ENCODE data around the gene P2RY8. TPM values are rescaled to one million over a fixed set of nuclear protein-coding genes. Genes with fewer than 3 reads are reported as not detected.

The P2RY8 gene
- total RNA-seq, 1 experiment from 2014 or later: not detected

DNA sequence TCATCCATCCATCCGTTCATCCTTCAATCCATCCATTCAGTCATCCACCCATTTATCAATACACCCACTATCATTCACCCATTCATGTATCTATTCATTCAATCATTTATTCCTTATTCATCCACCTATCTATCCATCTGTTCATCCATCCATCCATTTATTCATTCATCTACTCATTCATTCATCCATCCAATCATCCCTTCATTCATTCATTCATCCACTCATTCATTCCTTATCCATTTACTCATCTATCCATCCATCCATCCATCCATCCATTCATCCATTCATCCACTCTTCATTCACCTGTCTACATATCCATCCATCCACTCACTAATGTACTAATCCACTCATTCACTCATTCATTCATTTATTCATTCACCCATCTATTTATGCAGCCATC, 9.5 kb downstream of the P2RY8 start:
- ChIA-PET CTCF (no interaction called here), POLR2A (no interaction called here)
- Histone ChIP-seq H3K4me3 (ENCODE audit: low read depth, low read length) (no peak overlapping the region), H3K9me3 (no peaks in the 10 kb centered on the region), H3K4me1 (no peaks in the 10 kb centered on the region), H3K27me3 (replicated peaks; ENCODE audit: control insufficient read depth, insufficient read depth, low read length) (no peaks in the 10 kb centered on the region), H3K36me3 (ENCODE audit: control insufficient read depth, insufficient read depth, low read length) (no peaks in the 10 kb centered on the region)
- intact Hi-C loops (cut with micrococcal nuclease; ENCODE audit: unreplicated experiment): no loop called here
- no TSS peak for BruUV-seq (replicated peaks)
- H3K4me1 Mint-ChIP-seq (ENCODE audit: low read depth, unreplicated experiment): no peaks in the 10 kb centered on the region
- no peak overlapping the region for H3K27ac Mint-ChIP-seq (ENCODE audit: unreplicated experiment)
- H3K4me3 Mint-ChIP-seq (ENCODE audit: unreplicated experiment): no peak overlapping the region
- no peaks in the 10 kb centered on the region for H3K9me3 Mint-ChIP-seq (ENCODE audit: unreplicated experiment)
- DNase-seq: no peak
- H3K27me3 Mint-ChIP-seq (ENCODE audit: insufficient read depth, unreplicated experiment): no peaks in the 10 kb centered on the region
- no peaks in the 10 kb centered on the region for H3K36me3 Mint-ChIP-seq (ENCODE audit: insufficient read depth, unreplicated experiment)
- TF ChIP-seq, protein P1, sequence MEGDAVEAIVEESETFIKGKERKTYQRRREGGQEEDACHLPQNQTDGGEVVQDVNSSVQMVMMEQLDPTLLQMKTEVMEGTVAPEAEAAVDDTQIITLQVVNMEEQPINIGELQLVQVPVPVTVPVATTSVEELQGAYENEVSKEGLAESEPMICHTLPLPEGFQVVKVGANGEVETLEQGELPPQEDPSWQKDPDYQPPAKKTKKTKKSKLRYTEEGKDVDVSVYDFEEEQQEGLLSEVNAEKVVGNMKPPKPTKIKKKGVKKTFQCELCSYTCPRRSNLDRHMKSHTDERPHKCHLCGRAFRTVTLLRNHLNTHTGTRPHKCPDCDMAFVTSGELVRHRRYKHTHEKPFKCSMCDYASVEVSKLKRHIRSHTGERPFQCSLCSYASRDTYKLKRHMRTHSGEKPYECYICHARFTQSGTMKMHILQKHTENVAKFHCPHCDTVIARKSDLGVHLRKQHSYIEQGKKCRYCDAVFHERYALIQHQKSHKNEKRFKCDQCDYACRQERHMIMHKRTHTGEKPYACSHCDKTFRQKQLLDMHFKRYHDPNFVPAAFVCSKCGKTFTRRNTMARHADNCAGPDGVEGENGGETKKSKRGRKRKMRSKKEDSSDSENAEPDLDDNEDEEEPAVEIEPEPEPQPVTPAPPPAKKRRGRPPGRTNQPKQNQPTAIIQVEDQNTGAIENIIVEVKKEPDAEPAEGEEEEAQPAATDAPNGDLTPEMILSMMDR (IDR thresholded peaks at IDR 0.05; ENCODE audit: insufficient read depth in 1 of 2, low read depth in 1 of 2, low read length in 1 of 2, severe bottlenecking in 1 of 2, unreplicated experiment in 1 of 2): no peak

DNA sequence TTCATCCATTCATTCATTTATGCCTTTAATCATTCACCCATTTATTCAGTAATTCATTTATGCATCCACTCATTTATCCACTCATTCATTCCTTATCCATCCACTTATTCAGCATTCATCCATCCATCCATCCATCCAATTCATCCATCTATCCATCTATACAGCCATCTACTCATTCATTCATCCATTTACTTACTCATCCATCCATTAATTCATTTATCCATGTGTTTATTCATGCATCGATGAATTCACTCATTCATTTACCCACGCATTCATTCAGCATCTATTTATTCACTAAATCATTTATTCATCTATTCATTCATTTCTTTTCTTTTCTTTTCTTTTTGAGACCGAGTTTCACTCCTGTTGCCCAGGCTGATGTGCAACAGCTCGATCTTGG, 10.4 kb downstream of the P2RY8 start:
- no peak overlapping the region for H3K4me3 ChIP-seq (ENCODE audit: low read depth, low read length)
- no peak for DNase-seq
- BruUV-seq (replicated peaks): no TSS peak
- Mint-ChIP-seq H3K27me3 (ENCODE audit: insufficient read depth, unreplicated experiment) (no peaks in the 10 kb centered on the region), H3K4me3 (ENCODE audit: unreplicated experiment) (no peak overlapping the region), H3K4me1 (ENCODE audit: low read depth, unreplicated experiment) (no peaks in the 10 kb centered on the region), H3K27ac (ENCODE audit: unreplicated experiment) (no peak overlapping the region), H3K36me3 (ENCODE audit: insufficient read depth, unreplicated experiment) (no peaks in the 10 kb centered on the region), H3K9me3 (ENCODE audit: unreplicated experiment) (no peaks in the 10 kb centered on the region)
- no peaks in the 10 kb centered on the region for H3K36me3 ChIP-seq (ENCODE audit: control insufficient read depth, insufficient read depth, low read length)
- ChIA-PET CTCF (no interaction called here), POLR2A (no interaction called here)
- H3K4me1 ChIP-seq: no peaks in the 10 kb centered on the region
- H3K9me3 ChIP-seq: no peaks in the 10 kb centered on the region
- H3K27me3 ChIP-seq (replicated peaks; ENCODE audit: control insufficient read depth, insufficient read depth, low read length): no peaks in the 10 kb centered on the region
- TF ChIP-seq, protein P1 (IDR thresholded peaks at IDR 0.05; ENCODE audit: insufficient read depth in 1 of 2, low read depth in 1 of 2, low read length in 1 of 2, severe bottlenecking in 1 of 2, unreplicated experiment in 1 of 2): no peak
- intact Hi-C loops (cut with micrococcal nuclease; ENCODE audit: unreplicated experiment): no loop called here

DNA sequence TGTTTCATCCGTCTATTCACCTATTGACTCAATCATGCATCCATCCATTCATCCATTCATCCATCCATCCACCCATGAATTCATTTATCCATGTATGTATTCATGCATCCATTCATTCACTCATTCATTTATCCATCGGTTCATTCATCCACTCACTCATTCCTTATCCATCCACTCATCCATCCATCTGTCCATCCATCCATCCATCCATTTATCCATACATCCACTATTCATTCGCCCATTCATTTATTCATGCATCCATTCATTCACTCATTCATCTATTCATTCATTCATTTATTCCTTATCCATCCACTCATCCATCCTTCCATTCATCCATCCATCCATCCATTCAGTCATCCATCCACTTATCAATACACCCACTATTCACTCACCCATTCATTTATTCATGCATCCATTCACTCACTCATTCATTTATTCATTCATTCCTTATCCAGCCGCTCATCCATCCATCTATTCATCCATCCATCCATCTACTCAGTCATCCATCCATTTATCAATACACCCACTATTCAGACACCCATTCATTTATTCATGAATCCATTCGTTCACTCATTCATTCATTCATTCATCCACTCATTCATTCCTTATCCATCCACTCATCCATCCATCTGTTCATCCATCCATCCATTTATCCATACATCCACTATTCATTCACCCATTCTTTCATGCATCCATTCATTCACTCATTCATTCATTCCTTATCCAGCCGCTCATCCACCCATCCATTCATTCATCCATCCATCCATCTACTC, 11.2 kb downstream of the P2RY8 start:
- peaks cover 2% of the 10 kb centered on the region for H3K9me3 Mint-ChIP-seq (ENCODE audit: unreplicated experiment)
- H3K4me1 Mint-ChIP-seq (ENCODE audit: low read depth, unreplicated experiment): no peaks in the 10 kb centered on the region
- H3K27ac Mint-ChIP-seq (ENCODE audit: unreplicated experiment): no peak overlapping the region
- no peak overlapping the region for H3K4me3 Mint-ChIP-seq (ENCODE audit: unreplicated experiment)
- no peaks in the 10 kb centered on the region for H3K36me3 Mint-ChIP-seq (ENCODE audit: insufficient read depth, unreplicated experiment)
- H3K4me1 ChIP-seq: no peaks in the 10 kb centered on the region
- H3K27me3 ChIP-seq (replicated peaks; ENCODE audit: control insufficient read depth, insufficient read depth, low read length): no peaks in the 10 kb centered on the region
- POLR2A ChIA-PET: no interaction called here
- no peaks in the 10 kb centered on the region for H3K36me3 ChIP-seq (ENCODE audit: control insufficient read depth, insufficient read depth, low read length)
- no peaks in the 10 kb centered on the region for H3K9me3 ChIP-seq
- intact Hi-C loops (cut with micrococcal nuclease; ENCODE audit: unreplicated experiment): no loop called here
- no TSS peak for BruUV-seq (replicated peaks)
- H3K4me3 ChIP-seq (ENCODE audit: low read depth, low read length): no peak overlapping the region
- TF ChIP-seq, protein P1 (IDR thresholded peaks at IDR 0.05; ENCODE audit: insufficient read depth in 1 of 2, low read depth in 1 of 2, low read length in 1 of 2, severe bottlenecking in 1 of 2, unreplicated experiment in 1 of 2): no peak
- DNase-seq: no peak
- H3K27me3 Mint-ChIP-seq (ENCODE audit: insufficient read depth, unreplicated experiment): no peaks in the 10 kb centered on the region
- CTCF ChIA-PET: no interaction called here
